GM23338 (cell line): ENCODE results near the gene PUS1. TPM values are rescaled to one million over a fixed set of nuclear protein-coding genes. Genes with fewer than 3 reads are reported as not detected.

Source experiments
- ATAC-seq: fragments of 200-7000 bp; cut with Tn5 transposase; 3 replicates; pipeline ENCODE4 v1.9.1; 2020
- DNase-seq: peaks from one replicate; pipeline ENCODE4 v3.0.0-alpha.2; 2015; ENCODE audit warnings: low spot score
- H2AFZ ChIP-seq: fragments of 200-600 bp; sonication (generic); 2 replicates; pipeline ENCODE4 v1.8.0; 2016; ENCODE audit warnings: antibody characterized with exemption, mild to moderate bottlenecking, moderate library complexity
- H3F3A ChIP-seq: fragments of 200-600 bp; sonication (generic); replicated peaks from 2 replicates; pipeline ENCODE4 v1.8.0; 2017; ENCODE audit warnings: antibody characterized with exemption, mixed run types, low read depth
- H3K27ac ChIP-seq: fragments of 200-600 bp; sonication (generic); 2 replicates; pipeline ENCODE4 v1.6.1; 2016; ENCODE audit warnings: low read depth
- H3K27me3 ChIP-seq: fragments of 200-600 bp; sonication (generic); 2 replicates; pipeline ENCODE4 v1.8.0; 2016; ENCODE audit warnings: mild to moderate bottlenecking, mixed run types, moderate library complexity; ENCODE audit not compliant: insufficient read depth
- H3K36me3 ChIP-seq: fragments of 200-600 bp; sonication (generic); 2 replicates; pipeline ENCODE4 v1.8.0; 2016; ENCODE audit warnings: mild to moderate bottlenecking; ENCODE audit not compliant: insufficient read depth
- H3K4me1 ChIP-seq: fragments of 200-600 bp; sonication (generic); 2 replicates; pipeline ENCODE4 v1.8.0; 2016; ENCODE audit warnings: mild to moderate bottlenecking, moderate library complexity; ENCODE audit not compliant: insufficient read depth
- H3K4me2 ChIP-seq: fragments of 200-600 bp; sonication (generic); 2 replicates; pipeline ENCODE4 v1.7.1; 2017; ENCODE audit warnings: mixed run types
- H3K4me3 ChIP-seq: fragments of 200-600 bp; sonication (generic); 2 replicates; pipeline ENCODE4 v1.6.1; 2016; ENCODE audit warnings: mixed run types
- H3K79me2 ChIP-seq: fragments of 200-600 bp; sonication (generic); replicated peaks from 2 replicates; pipeline ENCODE4 v1.8.0; 2017; ENCODE audit warnings: mild to moderate bottlenecking; ENCODE audit not compliant: insufficient read depth
- H3K9me2 ChIP-seq: fragments of 200-600 bp; sonication (generic); 2 replicates; pipeline ENCODE4 v1.8.0; 2017; ENCODE audit not compliant: insufficient read depth
- H4K20me1 ChIP-seq: fragments of 200-600 bp; sonication (generic); replicated peaks from 2 replicates; pipeline ENCODE4 v1.8.0; 2017; ENCODE audit warnings: mild to moderate bottlenecking; ENCODE audit not compliant: insufficient read depth
- H3K27ac Mint-ChIP-seq: 2 replicates; pipeline ENCODE4 v1.8.0; 2020; ENCODE audit warnings: inconsistent platforms, mild to moderate bottlenecking, moderate library complexity, mixed read lengths
- H3K27me3 Mint-ChIP-seq: 3 replicates; pipeline ENCODE4 v1.8.0; 2022; ENCODE audit warnings: low read depth, mild to moderate bottlenecking, moderate library complexity, mixed read lengths, inconsistent platforms; ENCODE audit not compliant: insufficient read depth, poor library complexity
- H3K36me3 Mint-ChIP-seq: 3 replicates; pipeline ENCODE4 v1.8.0; 2021; ENCODE audit warnings: low read depth, mild to moderate bottlenecking, inconsistent platforms, moderate library complexity, mixed read lengths
- H3K4me1 Mint-ChIP-seq: 3 replicates; pipeline ENCODE4 v1.8.0; 2020; ENCODE audit warnings: mild to moderate bottlenecking, inconsistent platforms, mixed read lengths
- H3K4me3 Mint-ChIP-seq: 3 replicates; pipeline ENCODE4 v1.8.0; 2021; ENCODE audit warnings: moderate library complexity, mild to moderate bottlenecking, inconsistent platforms, mixed read lengths
- H3K9me3 Mint-ChIP-seq: 3 replicates; pipeline ENCODE4 v1.8.0; 2020; ENCODE audit warnings: moderate library complexity, mild to moderate bottlenecking, inconsistent platforms, mixed read lengths
- CREB1 ChIP-seq: fragments of 250-450 bp; sonication (Bioruptor Pico); IDR thresholded peaks from 2 replicates; pipeline ENCODE4 v1.5.0; 2020; ENCODE audit warnings: low read depth, mild to moderate bottlenecking, moderate library complexity
- STAT1 ChIP-seq: IDR thresholded peaks from one replicate; pipeline ENCODE4 v1.6.1; 2016; ENCODE audit warnings: antibody characterized with exemption; ENCODE audit not compliant: unreplicated experiment
- ZNF331 ChIP-seq: fragments of 250-450 bp; sonication (Bioruptor Pico); IDR thresholded peaks from 2 replicates; pipeline ENCODE4 v1.5.0; 2020; ENCODE audit warnings: low read depth, mild to moderate bottlenecking, moderate library complexity
- polyA plus RNA-seq: library from polyadenylated mRNA; unstranded; fragments of >200 nt; fragmentation: Nextera tagmentation; extraction: Ambion mirVana; gene quantifications from 2 replicates; pipeline ENCODE4 v1.2.1, GENCODE V29; 2016
- total RNA-seq: library from RNA; depleted of rRNA; stranded (reverse); fragments of >200 nt; shearing (Covaris generic); gene quantifications from 2 replicates; pipeline ENCODE4 v1.2.3, GENCODE V29; 2014
- TF ChIP-seq, protein P1 (sequence below), 2 experiments: fragments of 200-600 bp in 1 of 2; sonication (generic) in 1 of 2; conservative IDR thresholded peaks; 2 replicates each; pipeline versions ENCODE4 v1.5.1 to v1.6.1; 2016 to 2017; ENCODE audit warnings: antibody characterized with exemption in 2 of 2, low read depth in 2 of 2, mild to moderate bottlenecking in 2 of 2, moderate library complexity in 1 of 2
- TF ChIP-seq, protein P2 (sequence below): IDR thresholded peaks from 2 replicates; pipeline ENCODE4 v1.6.1; 2016; ENCODE audit warnings: antibody characterized with exemption
- TF ChIP-seq, protein P3 (sequence below): fragments of 250-450 bp; sonication (Bioruptor Pico); IDR thresholded peaks from 2 replicates; pipeline ENCODE4 v1.5.0; 2020; ENCODE audit warnings: mild to moderate bottlenecking, moderate library complexity

PUS1 gene
- total and polyA plus RNA-seq, 2 experiments from 2014 or later, result 52.4 to 73.0 TPM

DNA sequence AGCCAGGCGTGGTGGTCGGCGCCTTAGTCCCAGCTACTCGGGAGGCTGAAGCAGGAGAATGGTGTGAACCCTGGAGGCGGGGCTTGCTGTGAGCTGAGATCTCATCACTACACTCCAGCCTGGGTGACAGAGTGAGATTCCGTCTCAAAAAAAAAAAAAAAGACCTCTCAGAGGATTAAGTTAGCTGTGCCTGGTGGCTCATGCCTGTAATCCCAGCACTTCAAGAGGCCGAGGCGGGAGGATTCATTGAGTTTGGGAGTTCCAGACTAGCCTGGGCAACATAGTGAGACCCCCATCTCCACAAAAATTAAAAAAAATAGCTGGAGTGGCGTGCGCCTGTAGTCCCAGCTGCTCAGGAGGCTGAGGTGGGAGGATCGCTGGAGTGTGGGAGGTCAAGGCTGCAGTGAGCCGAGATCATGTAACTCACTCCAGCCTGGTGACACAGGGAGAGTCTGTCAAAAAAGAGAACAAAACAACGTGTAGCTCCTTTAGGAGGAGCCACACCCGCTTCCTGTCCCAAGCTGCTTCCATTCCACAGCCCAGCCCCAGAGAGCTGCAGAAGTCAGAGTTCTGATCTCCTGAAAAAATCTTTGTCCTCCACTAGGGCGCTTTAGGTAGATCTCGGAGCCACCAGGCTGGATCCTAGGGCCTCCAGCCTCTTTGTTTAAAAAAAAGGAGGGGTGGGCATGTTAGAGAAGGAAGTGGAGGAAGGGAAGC lies 46.1 kb upstream of the PUS1 start:
- ATAC-seq (peak; percentile 72), DNase-seq (no peak)
- no peaks in the 10 kb centered on the region for H3K9me2 ChIP-seq
- H3K9me3 Mint-ChIP-seq, result peaks cover 21% of the 10 kb centered on the region
- no peak overlapping the region for H3K27ac Mint-ChIP-seq
- H3K36me3 ChIP-seq, result no peaks in the 10 kb centered on the region
- H3F3A ChIP-seq, result no peaks in the 10 kb centered on the region
- H3K4me2 ChIP-seq, result no peak overlapping the region
- peaks cover 26% of the 10 kb centered on the region for H3K4me1 Mint-ChIP-seq
- H4K20me1 ChIP-seq, result no peaks in the 10 kb centered on the region
- H3K4me3 Mint-ChIP-seq, result no peak overlapping the region
- H3K36me3 Mint-ChIP-seq, result peaks cover 11% of the 10 kb centered on the region; the same call in 1 of the 3 replicates
- H3K4me1 ChIP-seq, result peaks cover 11% of the 10 kb centered on the region
- no peaks in the 10 kb centered on the region for H3K27me3 ChIP-seq
- no peak for TF ChIP-seq ZNF331 (CRISPR knock-in tag)
- TF ChIP-seq, protein P1, sequence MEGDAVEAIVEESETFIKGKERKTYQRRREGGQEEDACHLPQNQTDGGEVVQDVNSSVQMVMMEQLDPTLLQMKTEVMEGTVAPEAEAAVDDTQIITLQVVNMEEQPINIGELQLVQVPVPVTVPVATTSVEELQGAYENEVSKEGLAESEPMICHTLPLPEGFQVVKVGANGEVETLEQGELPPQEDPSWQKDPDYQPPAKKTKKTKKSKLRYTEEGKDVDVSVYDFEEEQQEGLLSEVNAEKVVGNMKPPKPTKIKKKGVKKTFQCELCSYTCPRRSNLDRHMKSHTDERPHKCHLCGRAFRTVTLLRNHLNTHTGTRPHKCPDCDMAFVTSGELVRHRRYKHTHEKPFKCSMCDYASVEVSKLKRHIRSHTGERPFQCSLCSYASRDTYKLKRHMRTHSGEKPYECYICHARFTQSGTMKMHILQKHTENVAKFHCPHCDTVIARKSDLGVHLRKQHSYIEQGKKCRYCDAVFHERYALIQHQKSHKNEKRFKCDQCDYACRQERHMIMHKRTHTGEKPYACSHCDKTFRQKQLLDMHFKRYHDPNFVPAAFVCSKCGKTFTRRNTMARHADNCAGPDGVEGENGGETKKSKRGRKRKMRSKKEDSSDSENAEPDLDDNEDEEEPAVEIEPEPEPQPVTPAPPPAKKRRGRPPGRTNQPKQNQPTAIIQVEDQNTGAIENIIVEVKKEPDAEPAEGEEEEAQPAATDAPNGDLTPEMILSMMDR (conservative IDR thresholded peaks at IDR 0.05; ENCODE audit: low read depth in 2 of 2), result no peak
- no peak for TF ChIP-seq CREB1 (CRISPR knock-in tag)
- no peak for TF ChIP-seq STAT1
- TF ChIP-seq, protein P2, sequence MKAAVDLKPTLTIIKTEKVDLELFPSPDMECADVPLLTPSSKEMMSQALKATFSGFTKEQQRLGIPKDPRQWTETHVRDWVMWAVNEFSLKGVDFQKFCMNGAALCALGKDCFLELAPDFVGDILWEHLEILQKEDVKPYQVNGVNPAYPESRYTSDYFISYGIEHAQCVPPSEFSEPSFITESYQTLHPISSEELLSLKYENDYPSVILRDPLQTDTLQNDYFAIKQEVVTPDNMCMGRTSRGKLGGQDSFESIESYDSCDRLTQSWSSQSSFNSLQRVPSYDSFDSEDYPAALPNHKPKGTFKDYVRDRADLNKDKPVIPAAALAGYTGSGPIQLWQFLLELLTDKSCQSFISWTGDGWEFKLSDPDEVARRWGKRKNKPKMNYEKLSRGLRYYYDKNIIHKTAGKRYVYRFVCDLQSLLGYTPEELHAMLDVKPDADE, result no peak
- TF ChIP-seq, protein P3, sequence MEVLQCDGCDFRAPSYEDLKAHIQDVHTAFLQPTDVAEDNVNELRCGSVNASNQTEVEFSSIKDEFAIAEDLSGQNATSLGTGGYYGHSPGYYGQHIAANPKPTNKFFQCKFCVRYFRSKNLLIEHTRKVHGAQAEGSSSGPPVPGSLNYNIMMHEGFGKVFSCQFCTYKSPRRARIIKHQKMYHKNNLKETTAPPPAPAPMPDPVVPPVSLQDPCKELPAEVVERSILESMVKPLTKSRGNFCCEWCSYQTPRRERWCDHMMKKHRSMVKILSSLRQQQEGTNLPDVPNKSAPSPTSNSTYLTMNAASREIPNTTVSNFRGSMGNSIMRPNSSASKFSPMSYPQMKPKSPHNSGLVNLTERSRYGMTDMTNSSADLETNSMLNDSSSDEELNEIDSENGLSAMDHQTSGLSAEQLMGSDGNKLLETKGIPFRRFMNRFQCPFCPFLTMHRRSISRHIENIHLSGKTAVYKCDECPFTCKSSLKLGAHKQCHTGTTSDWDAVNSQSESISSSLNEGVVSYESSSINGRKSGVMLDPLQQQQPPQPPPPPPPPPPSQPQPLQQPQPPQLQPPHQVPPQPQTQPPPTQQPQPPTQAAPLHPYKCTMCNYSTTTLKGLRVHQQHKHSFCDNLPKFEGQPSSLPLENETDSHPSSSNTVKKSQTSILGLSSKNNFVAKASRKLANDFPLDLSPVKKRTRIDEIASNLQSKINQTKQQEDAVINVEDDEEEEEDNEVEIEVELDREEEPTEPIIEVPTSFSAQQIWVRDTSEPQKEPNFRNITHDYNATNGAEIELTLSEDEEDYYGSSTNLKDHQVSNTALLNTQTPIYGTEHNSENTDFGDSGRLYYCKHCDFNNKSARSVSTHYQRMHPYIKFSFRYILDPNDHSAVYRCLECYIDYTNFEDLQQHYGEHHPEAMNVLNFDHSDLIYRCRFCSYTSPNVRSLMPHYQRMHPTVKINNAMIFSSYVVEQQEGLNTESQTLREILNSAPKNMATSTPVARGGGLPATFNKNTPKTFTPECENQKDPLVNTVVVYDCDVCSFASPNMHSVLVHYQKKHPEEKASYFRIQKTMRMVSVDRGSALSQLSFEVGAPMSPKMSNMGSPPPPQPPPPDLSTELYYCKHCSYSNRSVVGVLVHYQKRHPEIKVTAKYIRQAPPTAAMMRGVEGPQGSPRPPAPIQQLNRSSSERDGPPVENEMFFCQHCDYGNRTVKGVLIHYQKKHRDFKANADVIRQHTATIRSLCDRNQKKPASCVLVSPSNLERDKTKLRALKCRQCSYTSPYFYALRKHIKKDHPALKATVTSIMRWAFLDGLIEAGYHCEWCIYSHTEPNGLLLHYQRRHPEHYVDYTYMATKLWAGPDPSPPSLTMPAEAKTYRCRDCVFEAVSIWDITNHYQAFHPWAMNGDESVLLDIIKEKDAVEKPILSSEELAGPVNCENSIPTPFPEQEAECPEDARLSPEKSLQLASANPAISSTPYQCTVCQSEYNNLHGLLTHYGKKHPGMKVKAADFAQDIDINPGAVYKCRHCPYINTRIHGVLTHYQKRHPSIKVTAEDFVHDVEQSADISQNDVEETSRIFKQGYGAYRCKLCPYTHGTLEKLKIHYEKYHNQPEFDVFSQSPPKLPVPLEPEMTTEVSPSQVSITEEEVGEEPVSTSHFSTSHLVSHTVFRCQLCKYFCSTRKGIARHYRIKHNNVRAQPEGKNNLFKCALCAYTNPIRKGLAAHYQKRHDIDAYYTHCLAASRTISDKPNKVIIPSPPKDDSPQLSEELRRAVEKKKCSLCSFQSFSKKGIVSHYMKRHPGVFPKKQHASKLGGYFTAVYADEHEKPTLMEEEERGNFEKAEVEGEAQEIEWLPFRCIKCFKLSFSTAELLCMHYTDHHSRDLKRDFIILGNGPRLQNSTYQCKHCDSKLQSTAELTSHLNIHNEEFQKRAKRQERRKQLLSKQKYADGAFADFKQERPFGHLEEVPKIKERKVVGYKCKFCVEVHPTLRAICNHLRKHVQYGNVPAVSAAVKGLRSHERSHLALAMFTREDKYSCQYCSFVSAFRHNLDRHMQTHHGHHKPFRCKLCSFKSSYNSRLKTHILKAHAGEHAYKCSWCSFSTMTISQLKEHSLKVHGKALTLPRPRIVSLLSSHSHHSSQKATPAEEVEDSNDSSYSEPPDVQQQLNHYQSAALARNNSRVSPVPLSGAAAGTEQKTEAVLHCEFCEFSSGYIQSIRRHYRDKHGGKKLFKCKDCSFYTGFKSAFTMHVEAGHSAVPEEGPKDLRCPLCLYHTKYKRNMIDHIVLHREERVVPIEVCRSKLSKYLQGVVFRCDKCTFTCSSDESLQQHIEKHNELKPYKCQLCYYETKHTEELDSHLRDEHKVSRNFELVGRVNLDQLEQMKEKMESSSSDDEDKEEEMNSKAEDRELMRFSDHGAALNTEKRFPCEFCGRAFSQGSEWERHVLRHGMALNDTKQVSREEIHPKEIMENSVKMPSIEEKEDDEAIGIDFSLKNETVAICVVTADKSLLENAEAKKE (CRISPR knock-in tag), result no peak
- peak overlapping the region; percentile 10; the same call in 1 of the 2 replicates for H2AFZ ChIP-seq
- peaks cover 8% of the 10 kb centered on the region for H3K27me3 Mint-ChIP-seq
- H3K27ac ChIP-seq, result no peak overlapping the region
- no peak overlapping the region for H3K4me3 ChIP-seq
- H3K79me2 ChIP-seq, result no peaks in the 10 kb centered on the region
